Vagina (tissue), 2 donors: ENCODE results near the gene KCNH1. TPM values are rescaled to one million over a fixed set of nuclear protein-coding genes. Genes with fewer than 3 reads are reported as not detected.
"Not testable (repeated sequence)": the region's sequence is repeated elsewhere in the genome, so short reads cannot be mapped to it uniquely, and the experiment has no call there.

Experiments
- DNase-seq, 2 donors: peaks; one replicate each; pipeline ENCODE4 v3.0.0-alpha.2; 2017; ENCODE audit errors: extremely low spot score in 2 of 2
- H3K27ac ChIP-seq: fragments of 200-600 bp; sonication (generic); one replicate; pipeline ENCODE4 v1.5.1; 2019
- H3K27me3 ChIP-seq: fragments of 200-600 bp; sonication (generic); one replicate; pipeline ENCODE4 v1.5.1; 2019
- H3K36me3 ChIP-seq, 2 donors: fragments of 200-600 bp; sonication (generic); one replicate each; pipeline ENCODE4 v1.5.1; 2017 to 2019
- H3K4me1 ChIP-seq: fragments of 200-600 bp; sonication (generic); one replicate; pipeline ENCODE4 v1.5.1; 2019
- H3K4me3 ChIP-seq, 2 donors: fragments of 200-600 bp; sonication (generic); 1 replicate in 1 of 2; 2 replicates in 1 of 2; pipeline ENCODE4 v1.5.1; 2016 to 2019
- H3K9me3 ChIP-seq: fragments of 200-600 bp; sonication (generic); one replicate; pipeline ENCODE4 v1.5.1; 2019
- CTCF ChIP-seq, 3 experiments: fragments of 450-650 bp in 2 of 3; fragments of 200-600 bp in 1 of 3; sonication (generic) in 1 of 3; IDR thresholded peaks; one replicate each; pipeline ENCODE4 v1.5.1; 2017 to 2019; ENCODE audit warnings: antibody characterized with exemption in 3 of 3, mild to moderate bottlenecking in 2 of 3, moderate library complexity in 2 of 3
- POLR2A ChIP-seq, 2 donors: fragments of 450-650 bp; IDR thresholded peaks; one replicate each; pipeline ENCODE4 v1.6.1; 2017; ENCODE audit warnings: antibody characterized with exemption in 2 of 2, mild to moderate bottlenecking in 2 of 2, moderate library complexity in 2 of 2
- POLR2AphosphoS5 ChIP-seq, 2 donors: sonication (generic); formaldehyde crosslinking; IDR thresholded peaks; one replicate each; pipeline ENCODE4 v1.9.0; 2017; ENCODE audit warnings: antibody characterized with exemption in 2 of 2, mild to moderate bottlenecking in 2 of 2, low read depth in 1 of 2; ENCODE audit not compliant: insufficient read depth in 1 of 2
- intact Hi-C: fragments of 100-400 bp; cut with DNase I; formaldehyde crosslinking; loops from one replicate; pipeline ENCODE4 v1.15.1; 2023
- total RNA-seq: library from RNA; depleted of rRNA; stranded (reverse); fragments of >200 nt; gene quantifications from one replicate; pipeline ENCODE4 v1.2.3, GENCODE V29; 2016

The KCNH1 gene
- total RNA-seq, 1 donor from 2014 or later: 3.9 TPM

- no peak for DNase-seq
- TF ChIP-seq CTCF (IDR thresholded peaks at IDR 0.05): no peak
- Histone ChIP-seq H3K36me3 (no peaks in the 10 kb centered on the region), H3K9me3 (no peaks in the 10 kb centered on the region), H3K4me3 (no peak overlapping the region), H3K27ac (no peak overlapping the region), H3K27me3 (no peaks in the 10 kb centered on the region), H3K4me1 (no peaks in the 10 kb centered on the region)
- intact Hi-C loops: no loop called here
Measured at GRCh38 chr1:211066781-211067384, 67.1 kb downstream of the KCNH1 start.

GRCh38 chr1:211041838-211042237, 92.1 kb downstream of the KCNH1 start:
- H3K36me3 ChIP-seq, DNase-seq, H3K4me3 ChIP-seq, H3K27ac ChIP-seq, H3K4me1 ChIP-seq, H3K27me3 ChIP-seq, intact Hi-C loops, H3K9me3 ChIP-seq: not testable (repeated sequence)

- no peak for DNase-seq
- Histone ChIP-seq H3K9me3 (no peaks in the 10 kb centered on the region), H3K4me1 (no peaks in the 10 kb centered on the region), H3K4me3 (no peak overlapping the region), H3K27ac (no peak overlapping the region), H3K27me3 (no peaks in the 10 kb centered on the region), H3K36me3 (no peaks in the 10 kb centered on the region)
- intact Hi-C loops: no loop called here
- TF ChIP-seq CTCF (IDR thresholded peaks at IDR 0.05) (no peak), POLR2A (IDR thresholded peaks at IDR 0.05) (no peak), POLR2AphosphoS5 (IDR thresholded peaks at IDR 0.05; ENCODE audit: insufficient read depth in 1 of 2, low read depth in 1 of 2) (no peak)
Measured at GRCh38 chr1:211037095-211037494, 96.9 kb downstream of the KCNH1 start.

- no peak overlapping the region for H3K27ac ChIP-seq
- intact Hi-C loops: no loop called here
- no peaks in the 10 kb centered on the region for H3K27me3 ChIP-seq
- no peaks in the 10 kb centered on the region for H3K4me1 ChIP-seq
- H3K36me3 ChIP-seq: no peaks in the 10 kb centered on the region
- TF ChIP-seq POLR2AphosphoS5 (IDR thresholded peaks at IDR 0.05; ENCODE audit: insufficient read depth in 1 of 2, low read depth in 1 of 2) (no peak), CTCF (IDR thresholded peaks at IDR 0.05) (no peak)
- no peak overlapping the region for H3K4me3 ChIP-seq
- H3K9me3 ChIP-seq: no peaks in the 10 kb centered on the region
- DNase-seq: no peak
Measured at GRCh38 chr1:211036381-211037060, 97.4 kb downstream of the KCNH1 start.

- TF ChIP-seq POLR2A (IDR thresholded peaks at IDR 0.05) (no peak), POLR2AphosphoS5 (IDR thresholded peaks at IDR 0.05; ENCODE audit: insufficient read depth in 1 of 2, low read depth in 1 of 2) (no peak), CTCF (IDR thresholded peaks at IDR 0.05) (no peak)
- intact Hi-C loops: no loop called here
- no peaks in the 10 kb centered on the region for H3K36me3 ChIP-seq
- H3K4me3 ChIP-seq: no peak overlapping the region
- no peak for DNase-seq
- H3K9me3 ChIP-seq: no peaks in the 10 kb centered on the region
- H3K27me3 ChIP-seq: no peaks in the 10 kb centered on the region
- H3K4me1 ChIP-seq: no peaks in the 10 kb centered on the region
- no peak overlapping the region for H3K27ac ChIP-seq
Measured at GRCh38 chr1:211035821-211036380, 98.0 kb downstream of the KCNH1 start.
